Putamen (tissue), 1 donor: Measurements from ENCODE around the gene PLA2G4E.

ENCODE experiments used
- DNase-seq: peaks from one replicate; pipeline ENCODE4 v3.0.0-alpha.2; 2016; ENCODE audit warnings: low spot score

PLA2G4E gene

GRCh38 chr15:42018306-42019224 lies 2.3 kb downstream of the PLA2G4E start:
- DNase-seq = no peak

GRCh38 chr15:42016971-42017370 lies 3.9 kb downstream of the PLA2G4E start:
- no peak for DNase-seq

DNA sequence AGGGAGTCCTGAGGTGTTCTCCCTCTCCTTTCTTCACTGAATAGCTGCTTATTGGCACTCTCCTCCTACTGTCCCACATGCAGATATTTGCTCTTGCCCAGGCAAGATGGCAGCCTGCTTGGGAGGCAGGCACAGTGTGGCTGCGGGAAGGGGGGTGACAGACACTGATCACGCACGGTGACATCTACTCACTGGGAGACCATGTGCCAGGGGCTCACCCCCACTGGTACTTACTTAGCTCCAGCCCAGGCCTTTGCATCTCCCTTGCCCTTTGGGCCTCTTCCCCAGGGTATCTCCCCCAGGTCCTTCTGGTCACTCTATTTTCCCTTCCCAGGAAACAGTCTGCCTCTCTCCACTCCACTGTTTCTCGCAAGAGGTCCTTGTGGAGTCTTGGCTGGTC lies 6.4 kb downstream of the PLA2G4E start:
- DNase-seq = no peak

DNA sequence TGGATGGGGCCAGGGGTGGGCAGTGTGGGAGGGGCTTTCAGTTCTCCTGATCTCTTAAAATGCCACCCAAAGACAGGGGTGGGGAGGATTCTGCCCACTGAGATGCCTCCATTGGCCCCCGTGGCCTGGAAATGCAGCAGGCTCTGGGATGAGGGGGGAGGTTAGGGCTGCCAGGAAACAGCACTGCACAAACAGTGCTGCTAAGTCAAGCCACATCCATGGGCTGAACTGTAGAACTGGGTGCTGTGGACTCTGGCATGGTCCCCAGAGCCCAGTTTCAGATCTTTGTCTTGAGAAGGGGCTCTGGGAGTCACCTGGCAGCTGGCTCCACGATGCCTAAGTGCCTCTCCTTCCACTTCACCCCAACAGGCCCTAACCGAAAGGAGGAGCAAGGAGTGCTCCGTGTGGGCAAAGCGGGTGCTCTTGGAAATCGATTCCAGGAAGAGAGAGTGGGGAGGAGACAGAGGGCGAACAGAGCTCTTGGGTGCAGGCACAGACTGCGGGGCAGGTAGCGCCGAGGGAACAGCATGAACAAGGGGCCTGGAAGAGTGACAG lies 7.8 kb downstream of the PLA2G4E start:
- no peak for DNase-seq

DNA sequence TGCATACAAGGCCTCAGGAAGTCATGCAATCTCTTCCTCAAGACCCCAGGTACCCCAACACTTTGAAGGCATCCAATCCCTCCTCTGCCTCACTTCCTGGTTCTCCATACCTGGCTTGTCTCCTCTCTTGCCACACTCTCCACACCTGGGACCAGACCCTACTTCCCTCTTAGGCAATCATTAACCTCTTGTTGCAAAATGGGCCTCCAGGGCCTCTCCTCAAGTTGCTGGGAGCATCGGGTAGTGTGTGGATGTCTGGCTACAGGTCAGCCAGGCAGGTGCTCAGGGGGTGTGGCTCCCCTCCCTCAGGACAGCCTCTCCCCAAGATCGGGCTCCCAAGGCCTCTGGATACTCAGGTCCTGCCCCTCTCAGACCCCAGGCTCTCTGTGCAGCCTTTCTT lies 8.6 kb downstream of the PLA2G4E start:
- no peak for DNase-seq

DNA sequence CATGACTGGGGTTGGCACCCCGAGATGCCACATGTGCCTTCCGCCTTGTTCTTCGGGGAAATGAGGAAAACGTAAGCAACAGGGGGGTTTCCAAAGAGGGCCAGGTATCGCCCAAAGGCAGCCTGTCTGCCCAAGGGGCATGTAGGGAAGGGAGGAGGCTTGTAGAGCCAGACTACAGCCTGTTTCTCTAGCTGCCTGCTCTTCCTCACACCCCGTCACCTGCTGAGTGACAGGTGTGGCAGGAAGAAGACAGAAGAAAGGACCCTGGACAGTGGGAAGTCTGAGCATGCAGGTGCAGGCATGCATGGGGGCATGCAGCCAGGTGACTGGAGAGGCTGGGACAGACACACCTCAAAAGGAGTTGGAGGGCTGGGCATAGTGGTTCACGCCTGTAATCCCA lies 9.8 kb downstream of the PLA2G4E start:
- DNase-seq = no peak

DNA sequence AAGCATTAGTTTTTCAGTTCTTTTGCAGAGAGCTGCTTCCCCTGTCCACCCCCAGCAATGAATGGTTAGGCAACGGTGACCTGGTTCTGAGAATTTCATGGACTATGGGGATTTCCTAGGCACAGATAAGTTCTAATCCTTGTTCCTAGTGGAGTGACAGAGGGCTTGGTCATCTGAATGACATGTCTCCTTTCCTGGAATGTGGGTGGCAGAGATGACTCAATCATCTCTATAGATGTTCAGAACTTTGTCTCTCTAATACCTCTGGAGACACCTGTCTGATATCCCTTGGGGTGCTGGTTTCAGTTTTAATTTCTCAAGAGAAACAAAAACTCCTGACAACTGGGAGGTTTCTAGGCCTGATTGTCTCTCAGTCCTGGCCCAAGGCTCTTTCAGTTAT lies 10.4 kb downstream of the PLA2G4E start:
- DNase-seq = peak; percentile 3

DNA sequence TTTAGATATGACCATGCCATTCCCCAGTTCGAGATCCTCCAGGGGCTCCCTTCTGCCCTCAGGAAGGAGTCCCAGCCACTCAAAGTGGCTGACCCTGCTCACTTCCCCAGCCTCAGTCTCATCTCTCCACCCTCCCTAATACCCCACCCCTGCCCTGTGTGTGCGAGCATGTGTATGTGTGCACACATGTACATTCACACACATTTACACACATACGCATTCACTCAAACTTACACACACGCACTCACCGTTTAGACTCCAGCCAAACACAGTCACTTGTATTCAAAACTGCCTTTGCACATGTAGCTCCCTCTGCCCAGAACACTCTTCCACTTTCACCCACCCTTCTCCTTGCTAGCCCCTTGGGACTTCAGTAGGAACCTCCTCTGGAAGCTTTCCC lies 11.4 kb downstream of the PLA2G4E start:
- no peak for DNase-seq

DNA sequence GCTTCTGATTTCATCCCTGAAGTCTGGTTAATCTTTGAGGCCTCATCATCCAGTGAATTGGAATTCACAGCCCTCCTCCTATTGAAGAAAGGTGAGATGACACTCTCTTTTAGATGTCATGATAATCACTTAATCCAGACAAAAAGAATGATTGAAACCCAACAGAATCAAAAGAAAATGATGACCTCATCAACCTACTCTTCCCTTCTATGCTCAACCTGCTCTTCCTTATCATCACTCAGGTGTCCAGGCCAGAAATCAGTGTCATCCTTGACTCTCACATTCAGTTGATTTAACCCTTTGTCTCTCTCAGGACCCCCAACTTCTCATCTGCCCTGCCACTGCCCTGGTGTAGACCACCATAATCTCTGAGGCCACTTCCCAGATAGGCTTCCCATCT lies 11.8 kb downstream of the PLA2G4E start:
- no peak for DNase-seq

DNA sequence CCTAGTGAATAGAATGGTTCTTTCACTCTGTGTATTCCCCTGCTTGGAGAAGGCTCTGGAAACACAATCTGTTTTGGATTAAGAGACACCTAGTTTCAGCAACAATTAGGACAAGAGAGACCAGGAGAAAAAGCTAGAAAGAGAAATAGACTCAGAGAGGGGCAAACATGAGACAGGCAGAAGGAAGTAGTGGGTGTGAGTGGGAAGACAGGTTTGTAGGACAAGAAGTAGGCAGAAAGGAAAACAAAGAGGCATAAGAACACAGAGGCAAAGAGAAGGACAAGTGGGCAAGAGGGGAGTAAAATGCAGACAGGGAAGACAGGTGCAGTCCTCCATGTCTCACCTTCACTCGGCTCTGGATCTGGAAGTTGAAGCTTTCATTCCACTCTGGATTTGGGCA lies 13.5 kb downstream of the PLA2G4E start:
- DNase-seq = no peak

GRCh38 chr15:42002333-42002732 lies 18.5 kb downstream of the PLA2G4E start:
- DNase-seq = no peak

- DNase-seq = no peak
Measured at GRCh38 chr15:42001236-42001635, 19.6 kb downstream of the PLA2G4E start.

- DNase-seq = no peak
Measured at GRCh38 chr15:41999290-42000285, 21.3 kb downstream of the PLA2G4E start.

- DNase-seq = no peak
Measured at GRCh38 chr15:41997845-41998244, 23.0 kb downstream of the PLA2G4E start.

DNA sequence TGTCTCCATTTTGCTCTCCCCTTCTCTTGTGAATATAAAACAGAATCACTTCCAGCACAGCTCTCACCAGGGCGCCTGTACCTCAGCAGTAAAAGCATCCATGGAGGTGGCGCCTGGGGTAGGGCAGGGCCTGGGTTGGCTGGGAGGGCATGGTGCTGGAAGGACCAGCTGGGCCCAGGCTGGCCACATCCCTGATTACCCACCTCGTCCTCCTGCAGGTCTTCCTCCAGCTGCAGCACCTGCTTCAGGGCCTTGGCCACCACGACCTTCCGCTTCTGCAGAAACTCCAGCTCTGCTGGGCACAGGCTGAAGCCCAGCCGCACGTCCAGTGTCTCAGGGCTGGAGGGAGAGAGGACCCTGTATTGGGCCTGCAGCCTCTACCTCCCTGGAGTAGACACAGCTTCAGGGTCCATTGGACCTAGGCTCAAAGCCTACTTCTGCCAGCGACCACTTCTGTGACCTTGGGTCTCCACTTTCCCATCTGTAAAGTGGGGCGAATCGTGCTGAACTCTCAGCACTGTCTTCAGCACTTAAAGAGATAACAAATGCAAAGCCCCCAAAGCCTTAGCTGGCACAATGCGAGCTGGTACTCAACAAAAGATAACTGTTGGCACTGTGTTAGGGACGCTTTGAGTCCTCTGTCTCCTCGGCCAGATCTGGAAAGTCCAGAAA lies 23.8 kb downstream of the PLA2G4E start:
- DNase-seq = no peak

DNA sequence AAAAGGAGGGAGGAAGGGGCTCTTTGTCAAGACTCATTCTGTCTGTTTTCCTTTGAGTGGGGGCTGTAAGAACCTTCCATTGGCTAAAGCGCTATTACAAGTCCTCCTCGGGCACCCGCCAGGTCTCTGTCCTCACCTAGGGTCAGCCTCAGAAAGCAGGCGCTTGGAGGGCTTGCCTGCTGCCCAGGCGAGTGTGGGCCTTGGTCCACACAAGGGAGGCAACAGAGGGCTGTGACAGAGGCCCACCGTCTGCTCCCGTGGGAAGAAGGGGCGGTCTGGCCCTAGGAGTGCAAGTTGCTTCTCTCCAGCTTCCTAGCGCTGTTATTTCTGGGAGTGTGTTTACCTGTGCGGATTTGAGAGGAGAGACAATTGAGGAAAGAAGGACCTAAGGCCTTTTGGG lies 24.5 kb downstream of the PLA2G4E start:
- DNase-seq = no peak

DNA sequence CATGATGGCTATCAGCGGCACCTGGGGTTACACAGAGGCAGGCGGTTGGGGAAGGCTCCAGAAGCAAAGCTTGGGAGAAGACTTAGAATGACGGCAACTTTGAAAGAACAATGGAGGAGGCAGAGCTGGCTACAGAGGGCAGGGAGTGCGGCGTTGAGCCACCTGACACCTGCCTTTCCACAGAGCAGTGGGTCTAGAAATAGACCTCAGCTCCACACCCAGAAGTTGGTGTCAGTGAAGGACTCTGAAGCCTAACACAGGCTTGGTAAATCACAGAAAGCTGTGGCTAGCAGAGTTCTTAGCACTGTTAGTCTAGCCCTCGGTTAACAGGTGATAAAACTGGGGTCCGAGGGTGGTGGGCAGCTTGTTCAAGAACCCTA lies 25.4 kb downstream of the PLA2G4E start:
- DNase-seq = no peak

DNA sequence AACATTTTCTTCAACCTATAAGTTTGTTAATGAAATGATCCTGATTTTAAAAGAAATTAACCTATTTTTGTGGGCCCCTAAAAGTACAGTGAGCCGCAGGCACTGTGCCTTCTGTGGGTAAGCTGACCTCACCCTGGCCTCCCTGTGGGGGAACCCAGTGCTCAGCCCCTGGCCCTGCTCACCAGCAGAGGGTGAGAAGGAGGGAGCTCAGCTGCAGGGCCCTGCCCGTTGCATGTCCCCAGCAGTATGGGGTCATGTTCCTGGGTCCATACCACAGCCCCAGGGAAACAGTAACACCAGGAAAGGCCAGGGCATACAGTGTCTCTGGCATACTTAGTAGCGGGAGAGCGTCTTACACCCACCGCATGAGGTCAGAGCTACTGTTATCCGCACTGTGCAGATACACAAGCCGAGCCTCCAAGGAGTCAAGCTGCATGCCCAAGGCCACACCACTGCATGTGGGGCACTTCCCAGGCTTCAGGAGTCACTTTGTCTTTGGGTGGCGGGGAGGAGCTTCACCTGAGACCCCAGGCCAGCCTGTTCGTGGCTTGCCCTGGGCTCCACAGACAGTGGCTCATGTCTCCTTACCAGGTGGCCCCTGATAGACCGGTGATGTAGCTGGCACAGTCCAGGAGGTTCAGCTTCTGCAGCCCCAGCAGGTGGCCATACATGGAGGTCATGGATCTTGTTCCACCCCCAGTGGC lies 25.9 kb downstream of the PLA2G4E start:
- DNase-seq = no peak

DNA sequence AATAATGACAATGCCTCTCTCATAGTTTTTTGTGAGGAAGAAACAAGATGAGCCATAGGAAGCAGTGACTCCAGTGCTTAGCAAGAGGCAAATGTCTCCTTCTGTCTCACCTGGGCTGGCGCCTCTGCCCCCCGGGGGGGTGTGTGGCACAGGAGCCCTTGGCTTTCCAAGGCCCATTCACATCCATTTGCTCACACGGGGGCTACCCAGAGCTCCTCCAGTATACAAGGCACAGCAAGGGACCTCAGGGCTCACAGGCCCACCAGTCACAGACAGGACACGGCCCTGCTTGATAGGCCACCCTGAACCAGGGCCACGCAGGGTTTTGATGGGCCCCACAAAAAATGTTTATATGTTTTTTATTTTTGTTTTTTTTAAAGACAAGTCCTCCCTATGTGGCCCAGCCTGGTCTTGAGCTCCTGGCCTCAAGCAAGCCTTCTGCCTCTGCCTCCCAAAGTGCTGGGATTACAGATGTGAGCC lies 26.6 kb downstream of the PLA2G4E start:
- no peak for DNase-seq

GRCh38 chr15:41993472-41994170 lies 27.2 kb downstream of the PLA2G4E start:
- DNase-seq = no peak

DNA sequence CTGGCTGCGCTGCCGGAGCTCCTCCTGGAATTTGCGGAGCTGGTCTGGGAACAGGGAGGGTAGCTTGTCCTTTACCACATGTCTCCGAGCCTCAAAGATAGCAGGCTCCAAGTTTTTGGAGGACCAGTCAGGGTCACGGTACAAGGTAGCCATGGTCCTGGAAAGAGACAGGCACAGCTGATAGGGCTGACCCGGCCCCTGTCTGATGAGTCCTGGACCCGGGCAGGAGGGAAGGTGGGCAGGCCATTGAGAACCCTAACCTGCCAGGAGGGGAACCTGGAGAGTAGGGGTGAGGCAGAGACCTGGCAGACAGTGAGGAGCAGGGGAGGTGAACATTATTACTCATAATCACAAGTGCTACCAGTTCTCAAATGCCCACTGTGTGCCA lies 28.0 kb downstream of the PLA2G4E start:
- DNase-seq = no peak
